Posterior vena cava (tissue), 2 donors: ENCODE measurements around the gene SEC14L6. TPM values are rescaled to one million over a fixed set of nuclear protein-coding genes. Genes with fewer than 3 reads are reported as not detected.

Experiments used
- DNase-seq: peaks from one replicate; pipeline ENCODE4 v3.0.0-alpha.2; 2020; ENCODE audit warnings: low spot score
- intact Hi-C, 2 donors: fragments of 100-400 bp; cut with DNase I; formaldehyde crosslinking; loops; one replicate each; pipeline versions ENCODE4 v1.14.1 to v1.14.2; 2022 to 2023
- total RNA-seq, 2 donors: library from RNA; stranded (reverse); fragmentation: NEBNext Ultra II Directional; extraction: Animal tissue kit (Norgen Biotek cat#: 25700); gene quantifications; one replicate each; pipeline ENCODE4 v1.2.1, GENCODE V29; 2021
- donor health status: DM: yes; HTN: yes; CAD: no.
- donor health status: DM: yes; HTN: yes; CAD: no.

SEC14L6 gene
- total RNA-seq, 2 donors from 2014 or later: 0.10 to 0.14 TPM

GRCh38 chr22:30472994-30473720 is 73.4 kb downstream of the SEC14L6 start:
- intact Hi-C loops: no loop called here
- no peak for DNase-seq

Other genes starting within 250 kb of the SEC14L6 start
- gene TBC1D10A, start 219.8 kb downstream of the SEC14L6 start, total RNA-seq: 10 to 100 TPM; 20.5 to 20.7 TPM
- gene SF3A1, start 189.8 kb downstream of the SEC14L6 start, total RNA-seq: 100 to 1,000 TPM; 106 to 108 TPM
- gene CCDC157, start 189.7 kb downstream of the SEC14L6 start, total RNA-seq: under 1 TPM; 0.76 to 0.88 TPM
- 10 to 100 TPM in 1 of 2 donors, 1 to 10 TPM in 1; 9.3 to 15.6 TPM for gene RNF215, start 159.3 kb downstream of the SEC14L6 start, total RNA-seq
- 10 to 100 TPM in 1 of 2 donors, 1 to 10 TPM in 1; 8.0 to 10.9 TPM for gene SEC14L2, start 149.7 kb downstream of the SEC14L6 start, total RNA-seq
- 1 to 10 TPM; 3.5 to 3.7 TPM for gene MTFP1, start 121.0 kb downstream of the SEC14L6 start, total RNA-seq
- not detected for gene SEC14L3, start 74.7 kb downstream of the SEC14L6 start, total RNA-seq
- under 1 TPM; 0.14 to 0.19 TPM for gene SEC14L4, start 41.0 kb downstream of the SEC14L6 start, total RNA-seq
- gene GAL3ST1, start 27.9 kb upstream of the SEC14L6 start, total RNA-seq: 1 to 10 TPM; 1.3 to 2.5 TPM
- gene PES1, start 45.2 kb upstream of the SEC14L6 start, total RNA-seq: 10 to 100 TPM; 37.9 to 48.2 TPM
- gene TCN2, start 60.4 kb upstream of the SEC14L6 start, total RNA-seq: 10 to 100 TPM; 23.4 to 47.3 TPM
- gene SLC35E4, start 89.0 kb upstream of the SEC14L6 start, total RNA-seq: 1 to 10 TPM; 4.4 to 7.8 TPM
- gene DUSP18, start 121.1 kb upstream of the SEC14L6 start, total RNA-seq: 1 to 10 TPM; 6.9 to 8.5 TPM
- 1 to 10 TPM; 2.1 to 2.6 TPM for gene OSBP2, start 148.1 kb upstream of the SEC14L6 start, total RNA-seq